GM18907 (cell line): ENCODE measurements around the gene JMJD7.

ENCODE experiments used
- ATAC-seq: cut with Tn5 transposase; IDR thresholded peaks from one replicate; pipeline ENCODE4 v1.9.1; 2021; ENCODE audit warnings: mild to moderate bottlenecking, moderate library complexity; ENCODE audit not compliant: unreplicated experiment

Gene JMJD7

GRCh38 chr15:41799488-41799805 is 28.4 kb upstream of the JMJD7 start:
- peak; percentile 43 for ATAC-seq

GRCh38 chr15:41801185-41801584 is 26.7 kb upstream of the JMJD7 start:
- ATAC-seq = no peak

GRCh38 chr15:41801850-41802455 is 25.9 kb upstream of the JMJD7 start:
- no peak for ATAC-seq

- no peak for ATAC-seq
These were observed 23.5 kb upstream of the JMJD7 start for GRCh38 chr15:41804361-41804760.

- ATAC-seq = no peak
These were observed 22.8 kb upstream of the JMJD7 start for GRCh38 chr15:41804916-41805666.

- ATAC-seq = no peak
These were observed 22.2 kb upstream of the JMJD7 start for GRCh38 chr15:41805711-41806110.

GRCh38 chr15:41806291-41807181 is 21.4 kb upstream of the JMJD7 start:
- no peak for ATAC-seq

- ATAC-seq = no peak
These were observed 18.8 kb upstream of the JMJD7 start for GRCh38 chr15:41809121-41809520.

- no peak for ATAC-seq
These were observed 18.2 kb upstream of the JMJD7 start for GRCh38 chr15:41809526-41810220.

GRCh38 chr15:41810651-41811431 is 17.1 kb upstream of the JMJD7 start:
- ATAC-seq = no peak

- ATAC-seq = peak; percentile 70
These were observed 16.3 kb upstream of the JMJD7 start for GRCh38 chr15:41811432-41812195.

GRCh38 chr15:41812820-41813375 is 15.0 kb upstream of the JMJD7 start:
- no peak for ATAC-seq

GRCh38 chr15:41813426-41813825 is 14.5 kb upstream of the JMJD7 start:
- no peak for ATAC-seq

- ATAC-seq = no peak
These were observed 13.4 kb upstream of the JMJD7 start for GRCh38 chr15:41814534-41814933.

GRCh38 chr15:41816788-41817187 is 11.1 kb upstream of the JMJD7 start:
- ATAC-seq = no peak

- no peak for ATAC-seq
These were observed 10.6 kb upstream of the JMJD7 start for GRCh38 chr15:41817327-41817726.

- ATAC-seq = no peak
These were observed 10.1 kb upstream of the JMJD7 start for GRCh38 chr15:41817781-41818180.

- ATAC-seq = no peak
These were observed 8.3 kb upstream of the JMJD7 start for GRCh38 chr15:41819455-41820050.
